Esophagus muscularis mucosa (tissue), 4 donors: ENCODE results near the gene CLASRP. TPM values are rescaled to one million over a fixed set of nuclear protein-coding genes. Genes with fewer than 3 reads are reported as not detected.

Experiments
- DNase-seq: peaks from one replicate; pipeline ENCODE4 v3.0.0-alpha.2; 2017; ENCODE audit errors: extremely low spot score
- H3K27ac ChIP-seq, 4 donors: fragments of 200-600 bp; sonication (generic); replicated peaks in 1 of 4; 1 replicate in 3 of 4; 2 replicates in 1 of 4; pipeline ENCODE4 v1.5.1; 2016 to 2019; ENCODE audit warnings: mild to moderate bottlenecking in 1 of 4
- H3K27me3 ChIP-seq, 4 donors: fragments of 200-600 bp; sonication (generic); one replicate each; pipeline versions ENCODE4 v1.5.1 to v1.6.0; 2016 to 2019
- H3K36me3 ChIP-seq, 4 donors: fragments of 200-600 bp; sonication (generic); one replicate each; pipeline ENCODE4 v1.5.1; 2016 to 2019
- H3K4me1 ChIP-seq, 4 donors: fragments of 200-600 bp; sonication (generic); one replicate each; pipeline ENCODE4 v1.5.1; 2016 to 2019
- H3K4me3 ChIP-seq, 4 donors: fragments of 200-600 bp; sonication (generic); 1 replicate in 2 of 4; 2 replicates in 2 of 4; pipeline ENCODE4 v1.5.1; 2016 to 2019; ENCODE audit warnings: mild to moderate bottlenecking in 4 of 4, moderate library complexity in 1 of 4
- H3K9me3 ChIP-seq, 4 donors: fragments of 200-600 bp; sonication (generic); 1 replicate in 3 of 4; 2 replicates in 1 of 4; pipeline ENCODE4 v1.5.1; 2016 to 2019
- CTCF ChIP-seq, 3 experiments: fragments of 200-600 bp in 2 of 3; fragments of 450-650 bp in 1 of 3; sonication (generic) in 2 of 3; IDR thresholded peaks; one replicate each; pipeline ENCODE4 v1.5.1; 2017 to 2019; ENCODE audit warnings: antibody characterized with exemption in 3 of 3, mild to moderate bottlenecking in 2 of 3, moderate library complexity in 1 of 3
- EP300 ChIP-seq: sonication (generic); formaldehyde crosslinking; IDR thresholded peaks from one replicate; pipeline ENCODE4 v1.6.1; 2017; ENCODE audit warnings: antibody characterized with exemption
- POLR2A ChIP-seq: fragments of 450-650 bp; IDR thresholded peaks from one replicate; pipeline ENCODE4 v1.6.1; 2017; ENCODE audit warnings: antibody characterized with exemption, moderate library complexity, mild to moderate bottlenecking, low read depth
- POLR2AphosphoS5 ChIP-seq, 2 donors: sonication (generic); formaldehyde crosslinking; IDR thresholded peaks; one replicate each; pipeline ENCODE4 v1.6.1; 2017; ENCODE audit warnings: antibody characterized with exemption in 2 of 2
- WGBS: methylation state at CpG from one replicate; pipeline ENCODE4 v1.1.5; 2018; 5-methylcytosine and 5-hydroxymethylcytosine counted together
- intact Hi-C: fragments of 100-400 bp; cut with DNase I; formaldehyde crosslinking; loops from one replicate; pipeline ENCODE4 v1.15.1; 2023
- total RNA-seq, 4 donors: library from RNA; depleted of rRNA; stranded (reverse); fragments of >200 nt; gene quantifications; one replicate each; pipeline versions ENCODE4 v1.1.0 to v1.2.1, GENCODE V29; 2016

The CLASRP gene
- total RNA-seq, 4 donors from 2014 or later, result 20.7 to 59.8 (median 32.9) TPM

GRCh38 chr19:45110851-45111266 is 72.0 kb downstream of the CLASRP start:
- Histone ChIP-seq H3K27me3 (no peaks in the 10 kb centered on the region), H3K36me3 (no peaks in the 10 kb centered on the region), H3K27ac (no peak overlapping the region), H3K4me3 (no peak overlapping the region), H3K9me3 (no peaks in the 10 kb centered on the region), H3K4me1 (peaks cover 0 to 16% (median 4%) of the 10 kb centered on the region in 4 donors)
- TF ChIP-seq POLR2A (no peak), POLR2AphosphoS5 (IDR thresholded peaks at IDR 0.05) (no peak), EP300 (no peak), CTCF (IDR thresholded peaks at IDR 0.05) (no peak)
- no peak for DNase-seq
- WGBS, result 83% methylated on average over 2 of the region's 5 CpGs
- intact Hi-C loops, result no loop called here

- Histone ChIP-seq H3K27ac (no peak overlapping the region), H3K9me3 (no peaks in the 10 kb centered on the region), H3K36me3 (no peaks in the 10 kb centered on the region), H3K4me3 (no peak overlapping the region), H3K4me1 (peaks cover 0 to 26% (median 5%) of the 10 kb centered on the region in 4 donors), H3K27me3 (no peaks in the 10 kb centered on the region)
- 91% methylated on average over 8 of the region's 11 CpGs for WGBS
- no peak for DNase-seq
- TF ChIP-seq CTCF (IDR thresholded peaks at IDR 0.05) (no peak), POLR2AphosphoS5 (IDR thresholded peaks at IDR 0.05) (no peak), EP300 (no peak), POLR2A (no peak)
- intact Hi-C loops, result no loop called here
Measured at GRCh38 chr19:45112111-45112827, 73.4 kb downstream of the CLASRP start.

GRCh38 chr19:45113628-45114027 is 74.8 kb downstream of the CLASRP start:
- 91% methylated on average over 7 of the region's 9 CpGs for WGBS
- no peak overlapping the region for H3K27ac ChIP-seq
- no peaks in the 10 kb centered on the region for H3K27me3 ChIP-seq
- no peaks in the 10 kb centered on the region for H3K9me3 ChIP-seq
- no peaks in the 10 kb centered on the region for H3K36me3 ChIP-seq
- no peak overlapping the region for H3K4me3 ChIP-seq
- intact Hi-C loops, result no loop called here
- no peak for DNase-seq
- peaks cover 0 to 34% (median 12%) of the 10 kb centered on the region in 4 donors for H3K4me1 ChIP-seq
- no peak for TF ChIP-seq POLR2A
- no peak for TF ChIP-seq CTCF (IDR thresholded peaks at IDR 0.05)
- TF ChIP-seq EP300, result no peak
- no peak for TF ChIP-seq POLR2AphosphoS5 (IDR thresholded peaks at IDR 0.05)

GRCh38 chr19:45114116-45114515 is 75.3 kb downstream of the CLASRP start:
- DNase-seq, result no peak
- 100% methylated on average over 2 of the region's 4 CpGs for WGBS
- H3K27ac ChIP-seq, result no peak overlapping the region
- peaks cover 0 to 34% (median 13%) of the 10 kb centered on the region in 4 donors for H3K4me1 ChIP-seq
- intact Hi-C loops, result no loop called here
- H3K4me3 ChIP-seq, result no peak overlapping the region
- no peaks in the 10 kb centered on the region for H3K9me3 ChIP-seq
- no peaks in the 10 kb centered on the region for H3K27me3 ChIP-seq
- no peaks in the 10 kb centered on the region for H3K36me3 ChIP-seq
- TF ChIP-seq POLR2A (no peak), EP300 (no peak), POLR2AphosphoS5 (IDR thresholded peaks at IDR 0.05) (no peak), CTCF (IDR thresholded peaks at IDR 0.05) (no peak)
